ENCODE measurements around the gene ALDH3B2.

The ALDH3B2 gene

GRCh38 chr11:67648796-67649613 lies 25.4 kb downstream of the ALDH3B2 start:
- peak overlapping the region; percentile 61 to 82 for H3K4me3 ChIP-seq (ENCODE audit: low read depth in 1 of 2, low read length in 2 of 2)
- H3K9ac ChIP-seq (ENCODE audit: low read depth in 1 of 2, low read length in 2 of 2), result no peak overlapping the region
- peaks cover 0 to 3% of the 10 kb centered on the region in 2 donors for H3K36me3 ChIP-seq (ENCODE audit: control insufficient read depth in 1 of 2, insufficient read depth in 2 of 2, low read length in 2 of 2)
- peaks cover 36 to 53% of the 10 kb centered on the region in 2 donors for H3K4me1 ChIP-seq (ENCODE audit: control insufficient read depth in 1 of 2, insufficient read depth in 2 of 2, low read length in 2 of 2)
- no peaks in the 10 kb centered on the region for H3K27me3 ChIP-seq (ENCODE audit: control insufficient read depth in 1 of 2, insufficient read depth in 2 of 2, low read length in 2 of 2)
- H3K27ac ChIP-seq (ENCODE audit: low read depth, low read length), result no peak overlapping the region
- H3K9me3 ChIP-seq (ENCODE audit: control insufficient read depth in 1 of 2, low read length in 2 of 2), result no peaks in the 10 kb centered on the region

DNA sequence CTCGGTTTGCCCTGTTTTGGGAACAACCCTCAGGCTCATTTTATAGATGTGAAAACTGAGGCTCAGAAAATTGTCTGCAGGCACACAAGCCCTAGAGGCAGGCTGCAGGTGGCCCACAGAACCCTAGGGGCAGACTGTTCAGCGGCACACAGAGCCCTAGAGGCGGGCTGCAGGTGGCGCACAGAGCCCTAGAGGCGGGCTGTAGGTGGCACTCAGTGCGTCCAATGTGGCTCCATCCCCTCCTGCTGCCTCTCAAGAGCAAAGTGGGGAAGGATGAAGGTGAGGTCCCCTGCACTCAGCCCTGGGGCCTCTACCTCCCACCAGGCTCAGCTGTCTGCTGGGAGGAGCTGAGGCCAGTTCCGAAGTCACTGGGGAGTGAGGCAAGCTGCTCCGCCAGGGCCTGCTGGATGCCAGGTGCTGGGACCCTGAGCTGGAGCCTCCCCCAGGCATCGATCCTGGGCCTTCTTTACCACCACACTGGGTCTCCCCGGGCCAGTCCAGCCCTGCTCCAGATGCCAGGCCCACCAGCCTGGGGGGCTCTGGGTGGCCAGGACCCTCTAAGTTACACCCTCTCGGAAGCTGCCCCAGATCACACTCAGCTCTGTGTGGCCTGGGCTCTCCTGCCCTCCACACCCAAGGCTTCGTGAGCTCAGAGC lies 26.2 kb downstream of the ALDH3B2 start:
- H3K27ac ChIP-seq (ENCODE audit: low read depth, low read length), result no peak overlapping the region
- H3K9ac ChIP-seq (ENCODE audit: low read depth in 1 of 2, low read length in 2 of 2), result no peak overlapping the region
- no peaks in the 10 kb centered on the region for H3K9me3 ChIP-seq (ENCODE audit: control insufficient read depth in 1 of 2, low read length in 2 of 2)
- H3K36me3 ChIP-seq (ENCODE audit: control insufficient read depth in 1 of 2, insufficient read depth in 2 of 2, low read length in 2 of 2), result peaks cover 0 to 3% of the 10 kb centered on the region in 2 donors
- peaks cover 36 to 53% of the 10 kb centered on the region in 2 donors for H3K4me1 ChIP-seq (ENCODE audit: control insufficient read depth in 1 of 2, insufficient read depth in 2 of 2, low read length in 2 of 2)
- H3K4me3 ChIP-seq (ENCODE audit: low read depth in 1 of 2, low read length in 2 of 2), result peak overlapping the region in 1 of 2 donors; percentile 1
- no peaks in the 10 kb centered on the region for H3K27me3 ChIP-seq (ENCODE audit: control insufficient read depth in 1 of 2, insufficient read depth in 2 of 2, low read length in 2 of 2)

DNA sequence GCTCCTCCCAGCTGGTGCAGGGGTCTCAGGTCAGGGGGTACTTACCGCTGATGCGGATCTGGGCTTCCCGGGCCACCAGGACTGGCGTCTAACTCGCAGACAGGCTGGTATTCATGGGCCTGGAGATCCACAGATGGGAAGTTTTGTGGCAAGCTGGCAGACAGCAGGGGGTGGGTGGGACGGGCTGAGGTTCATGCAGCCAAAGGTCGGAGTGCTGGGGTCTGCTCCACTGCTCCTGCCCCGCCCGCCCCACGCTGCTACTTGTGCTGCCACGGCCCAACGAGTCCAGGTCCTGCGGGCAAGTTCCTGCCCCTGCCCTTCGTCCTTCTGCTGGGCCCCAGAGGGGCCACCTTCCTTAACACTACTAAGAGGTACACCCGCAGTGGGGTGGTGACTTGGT lies 27.0 kb downstream of the ALDH3B2 start:
- Histone ChIP-seq H3K9me3 (ENCODE audit: control insufficient read depth in 1 of 2, low read length in 2 of 2) (no peaks in the 10 kb centered on the region), H3K27me3 (ENCODE audit: control insufficient read depth in 1 of 2, insufficient read depth in 2 of 2, low read length in 2 of 2) (no peaks in the 10 kb centered on the region), H3K27ac (ENCODE audit: low read depth, low read length) (no peak overlapping the region), H3K4me3 (ENCODE audit: low read depth in 1 of 2, low read length in 2 of 2) (peak overlapping the region; percentile 48 to 50), H3K9ac (ENCODE audit: low read depth in 1 of 2, low read length in 2 of 2) (peak overlapping the region in 1 of 2 donors; percentile 52), H3K36me3 (ENCODE audit: control insufficient read depth in 1 of 2, insufficient read depth in 2 of 2, low read length in 2 of 2) (peaks cover 0 to 3% of the 10 kb centered on the region in 2 donors), H3K4me1 (ENCODE audit: control insufficient read depth in 1 of 2, insufficient read depth in 2 of 2, low read length in 2 of 2) (peaks cover 36 to 49% of the 10 kb centered on the region in 2 donors)

DNA sequence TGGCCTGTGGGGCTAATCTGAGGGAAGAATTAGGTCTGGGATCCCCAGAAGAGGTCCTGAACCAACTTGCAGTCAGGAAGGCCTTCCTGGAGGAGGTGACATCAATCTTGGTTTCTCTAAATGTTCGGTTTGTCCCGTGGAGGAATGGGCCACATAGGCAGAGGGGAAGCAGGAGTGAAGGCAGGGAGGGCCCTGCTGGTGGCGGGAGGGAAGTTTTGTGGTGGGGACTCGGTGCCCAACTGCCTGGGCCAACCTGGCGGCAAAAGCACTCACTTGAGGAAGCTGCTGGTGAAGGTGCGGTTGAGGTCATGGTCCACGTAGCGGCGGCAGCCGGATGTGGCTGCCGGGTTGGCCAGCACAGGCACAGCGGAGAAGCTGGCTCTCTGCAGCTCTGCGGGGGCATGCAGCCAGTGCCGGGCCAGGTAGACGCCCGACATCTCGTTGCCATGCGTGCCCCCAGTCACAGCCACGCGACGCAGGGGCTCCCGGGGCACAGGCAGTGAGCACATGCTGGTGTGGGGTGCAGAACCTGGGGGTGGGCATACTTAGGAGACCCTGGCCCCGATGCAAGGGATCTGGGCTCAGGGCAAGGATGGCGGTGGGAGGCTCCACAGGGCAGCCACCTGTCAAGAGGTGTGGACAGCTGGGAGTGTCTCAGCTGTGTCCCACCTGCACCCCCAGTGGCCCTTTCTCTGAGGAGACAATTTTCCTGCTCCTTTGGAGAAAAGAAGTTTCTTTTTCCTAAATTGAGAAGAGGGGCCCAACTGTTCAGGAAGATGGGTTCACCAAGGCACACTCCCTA lies 27.7 kb downstream of the ALDH3B2 start:
- H3K27me3 ChIP-seq (ENCODE audit: control insufficient read depth in 1 of 2, insufficient read depth in 2 of 2, low read length in 2 of 2), result no peaks in the 10 kb centered on the region
- H3K9ac ChIP-seq (ENCODE audit: low read depth in 1 of 2, low read length in 2 of 2), result peak overlapping the region; percentile 22 to 52
- H3K27ac ChIP-seq (ENCODE audit: low read depth, low read length), result no peak overlapping the region
- peaks cover 0 to 3% of the 10 kb centered on the region in 2 donors for H3K36me3 ChIP-seq (ENCODE audit: control insufficient read depth in 1 of 2, insufficient read depth in 2 of 2, low read length in 2 of 2)
- H3K4me3 ChIP-seq (ENCODE audit: low read depth in 1 of 2, low read length in 2 of 2), result peak overlapping the region; percentile 48 to 50
- H3K9me3 ChIP-seq (ENCODE audit: control insufficient read depth in 1 of 2, low read length in 2 of 2), result no peaks in the 10 kb centered on the region
- H3K4me1 ChIP-seq (ENCODE audit: control insufficient read depth in 1 of 2, insufficient read depth in 2 of 2, low read length in 2 of 2), result peaks cover 36 to 46% of the 10 kb centered on the region in 2 donors

DNA sequence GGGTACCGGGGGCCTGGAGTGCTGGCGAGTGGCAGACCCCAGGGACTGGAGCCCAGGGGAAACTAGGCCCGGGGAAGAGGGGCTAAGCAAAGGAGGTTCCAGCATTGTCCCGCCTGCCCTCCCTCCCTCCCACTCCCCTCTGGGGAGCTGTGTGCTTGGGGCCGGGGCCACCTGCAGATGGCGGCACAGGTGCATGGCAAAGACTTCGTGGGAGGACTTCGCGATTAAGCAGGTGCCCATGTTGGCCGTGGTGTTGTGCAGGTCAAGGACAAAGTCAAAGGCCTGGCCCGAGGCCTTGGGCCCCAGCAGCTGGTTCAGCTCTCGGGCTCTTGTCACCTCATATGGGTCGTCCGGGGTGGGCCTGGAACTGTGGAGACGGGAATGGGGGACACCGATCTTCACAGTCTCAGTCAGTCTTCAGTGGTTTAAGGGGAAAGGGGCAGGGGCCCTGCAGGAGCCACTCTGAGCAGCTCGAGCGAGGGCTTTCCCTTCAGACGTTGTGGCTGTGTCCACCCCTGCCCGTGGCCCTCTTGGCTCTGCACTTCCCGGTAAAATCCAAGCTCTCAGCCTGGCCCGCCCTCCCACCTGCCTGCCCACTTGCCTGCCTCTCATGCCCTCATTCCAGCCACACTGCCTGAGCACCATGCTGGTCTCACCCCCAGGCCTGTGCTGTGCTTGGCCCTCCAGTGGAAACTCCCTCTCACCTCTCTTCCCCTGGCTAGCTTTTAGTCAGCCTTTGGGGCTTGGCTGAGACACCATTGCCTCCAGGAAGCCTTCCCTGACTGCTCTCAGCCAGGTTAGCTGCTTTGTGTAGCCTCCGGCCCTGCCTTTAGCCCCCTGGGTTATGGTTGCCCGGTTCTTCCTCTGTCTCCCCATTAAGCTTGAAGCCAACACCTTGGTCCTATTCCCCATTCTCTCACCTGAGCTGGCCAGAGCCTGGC lies 28.6 kb downstream of the ALDH3B2 start:
- Histone ChIP-seq H3K4me1 (ENCODE audit: control insufficient read depth in 1 of 2, insufficient read depth in 2 of 2, low read length in 2 of 2) (peaks cover 36 to 46% of the 10 kb centered on the region in 2 donors), H3K36me3 (ENCODE audit: control insufficient read depth in 1 of 2, insufficient read depth in 2 of 2, low read length in 2 of 2) (peaks cover 0 to 3% of the 10 kb centered on the region in 2 donors), H3K9ac (ENCODE audit: low read depth in 1 of 2, low read length in 2 of 2) (peak overlapping the region; percentile 22 to 40), H3K27ac (ENCODE audit: low read depth, low read length) (no peak overlapping the region), H3K4me3 (ENCODE audit: low read depth in 1 of 2, low read length in 2 of 2) (peak overlapping the region; percentile 48 to 50), H3K9me3 (ENCODE audit: control insufficient read depth in 1 of 2, low read length in 2 of 2) (no peaks in the 10 kb centered on the region), H3K27me3 (ENCODE audit: control insufficient read depth in 1 of 2, insufficient read depth in 2 of 2, low read length in 2 of 2) (no peaks in the 10 kb centered on the region)

DNA sequence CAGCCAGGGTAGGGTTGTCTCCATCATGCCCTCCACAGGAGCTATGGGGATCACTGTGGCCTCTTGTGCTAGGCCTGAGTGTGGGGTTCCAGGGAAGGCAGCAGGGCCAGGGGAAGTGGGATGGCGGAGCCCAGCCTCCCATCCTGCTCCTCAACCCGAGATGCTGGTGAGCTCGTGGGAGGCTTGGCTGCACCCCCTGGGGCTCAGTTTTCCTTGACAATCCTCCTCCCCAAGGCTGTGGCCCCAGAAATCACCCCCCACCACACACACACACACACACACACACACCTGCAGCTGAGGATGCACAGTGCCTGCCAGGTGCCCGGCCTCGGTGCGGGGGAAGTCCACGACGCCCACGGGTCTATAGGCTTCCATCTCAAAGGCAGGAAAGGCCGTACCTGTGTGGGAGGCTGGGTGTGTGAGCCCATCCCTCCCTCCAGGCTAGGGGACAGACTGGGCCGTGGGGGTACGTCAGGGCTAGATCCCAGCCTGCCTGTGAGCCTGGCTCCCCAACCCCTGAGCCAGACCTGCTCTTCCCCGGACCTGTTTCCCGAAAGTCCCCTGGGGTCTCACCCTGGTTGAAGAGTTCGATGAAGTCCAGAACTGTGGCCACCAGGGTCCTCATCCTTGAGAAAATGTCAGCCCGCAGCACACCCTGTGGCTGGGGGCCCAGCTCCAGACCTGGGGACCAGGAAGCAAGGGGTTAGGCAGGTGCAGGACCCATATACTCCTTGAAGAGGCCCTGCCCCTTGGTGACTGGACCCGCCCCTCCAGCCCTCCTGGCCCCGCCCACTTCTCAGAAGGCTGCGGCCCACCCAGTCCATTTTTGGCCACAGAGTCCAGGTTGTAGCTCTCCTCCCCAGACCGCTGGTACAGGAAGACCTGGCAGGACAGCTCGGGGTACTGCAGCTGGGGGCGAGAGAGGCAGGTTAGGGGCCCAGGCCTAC lies 29.7 kb downstream of the ALDH3B2 start:
- no peak overlapping the region for H3K9ac ChIP-seq (ENCODE audit: low read depth in 1 of 2, low read length in 2 of 2)
- no peak overlapping the region for H3K4me3 ChIP-seq (ENCODE audit: low read depth in 1 of 2, low read length in 2 of 2)
- peaks cover 29 to 40% of the 10 kb centered on the region in 2 donors for H3K4me1 ChIP-seq (ENCODE audit: control insufficient read depth in 1 of 2, insufficient read depth in 2 of 2, low read length in 2 of 2)
- H3K27ac ChIP-seq (ENCODE audit: low read depth, low read length), result no peak overlapping the region
- H3K27me3 ChIP-seq (ENCODE audit: control insufficient read depth in 1 of 2, insufficient read depth in 2 of 2, low read length in 2 of 2), result no peaks in the 10 kb centered on the region
- peaks cover 0 to 3% of the 10 kb centered on the region in 2 donors for H3K36me3 ChIP-seq (ENCODE audit: control insufficient read depth in 1 of 2, insufficient read depth in 2 of 2, low read length in 2 of 2)
- H3K9me3 ChIP-seq (ENCODE audit: control insufficient read depth in 1 of 2, low read length in 2 of 2), result no peaks in the 10 kb centered on the region

DNA sequence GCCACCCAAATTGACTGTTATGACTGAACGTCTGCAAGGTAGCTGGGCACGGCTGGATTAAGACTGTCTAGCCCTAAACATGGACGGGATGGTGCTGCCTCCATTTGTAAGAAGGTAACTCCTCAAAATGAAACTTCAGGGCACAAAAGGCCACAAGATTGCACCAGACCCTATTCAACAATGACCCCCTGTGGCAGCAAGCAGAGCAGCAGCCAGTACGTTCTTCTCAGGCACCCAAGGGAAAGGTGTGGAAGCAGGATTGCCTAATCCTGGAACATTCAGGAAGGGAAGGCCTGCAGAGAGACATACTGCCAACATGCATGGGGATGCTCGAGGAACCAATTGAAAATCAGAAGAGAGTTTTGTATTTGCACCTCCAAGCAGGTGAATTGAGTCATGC lies 30.4 kb downstream of the ALDH3B2 start:
- peaks cover 22 to 33% of the 10 kb centered on the region in 2 donors for H3K4me1 ChIP-seq (ENCODE audit: control insufficient read depth in 1 of 2, insufficient read depth in 2 of 2, low read length in 2 of 2)
- no peak overlapping the region for H3K27ac ChIP-seq (ENCODE audit: low read depth, low read length)
- no peaks in the 10 kb centered on the region for H3K27me3 ChIP-seq (ENCODE audit: control insufficient read depth in 1 of 2, insufficient read depth in 2 of 2, low read length in 2 of 2)
- no peaks in the 10 kb centered on the region for H3K36me3 ChIP-seq (ENCODE audit: control insufficient read depth in 1 of 2, insufficient read depth in 2 of 2, low read length in 2 of 2)
- H3K9ac ChIP-seq (ENCODE audit: low read depth in 1 of 2, low read length in 2 of 2), result no peak overlapping the region
- H3K9me3 ChIP-seq (ENCODE audit: control insufficient read depth in 1 of 2, low read length in 2 of 2), result no peaks in the 10 kb centered on the region
- no peak overlapping the region for H3K4me3 ChIP-seq (ENCODE audit: low read depth in 1 of 2, low read length in 2 of 2)

DNA sequence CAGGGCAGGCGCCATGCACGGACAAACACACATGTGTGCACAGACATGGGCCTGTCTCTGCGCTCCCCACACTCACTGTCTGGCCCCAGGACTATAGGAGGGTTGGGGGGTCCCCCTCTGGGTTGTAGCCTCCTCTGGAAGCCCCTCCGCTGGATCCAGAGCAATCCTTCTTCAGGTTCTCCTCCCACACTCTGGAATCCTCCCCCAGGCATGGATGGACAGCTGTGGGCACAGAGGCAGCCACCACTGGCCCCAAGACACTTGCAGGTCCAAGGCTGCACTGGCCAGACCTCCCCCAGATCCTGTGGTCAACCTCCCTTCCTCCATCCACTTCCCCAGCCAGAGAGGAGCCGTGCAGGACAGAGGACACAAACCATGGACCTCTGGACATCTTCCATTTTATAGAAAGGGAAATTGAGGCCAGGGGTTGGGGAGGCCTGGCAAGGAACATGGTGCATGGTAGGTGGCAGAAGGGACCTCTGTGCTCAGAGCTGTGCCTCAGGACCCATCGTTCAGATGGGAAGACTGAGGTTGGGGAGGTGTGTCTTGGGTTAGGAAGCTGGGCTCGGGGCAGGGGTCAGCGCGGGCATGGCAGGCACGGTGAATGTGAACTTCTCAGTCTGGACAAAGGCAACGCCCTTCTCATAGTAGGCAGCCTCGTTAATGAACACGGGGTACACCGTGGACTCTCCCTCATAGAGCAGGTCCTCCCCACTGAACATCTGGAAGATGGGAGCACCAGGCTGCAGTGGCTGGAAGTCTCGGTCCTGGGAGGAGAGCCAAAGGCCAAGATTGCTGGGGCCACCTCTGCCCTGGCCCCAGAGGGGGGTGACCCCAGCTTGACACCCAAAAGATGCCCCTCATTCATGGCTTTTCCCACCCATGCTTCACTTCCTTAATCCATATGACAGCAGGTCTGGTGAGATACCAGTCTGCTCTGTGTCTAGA lies 32.0 kb downstream of the ALDH3B2 start:
- H3K27ac ChIP-seq (ENCODE audit: low read depth, low read length), result no peak overlapping the region
- H3K9me3 ChIP-seq (ENCODE audit: control insufficient read depth in 1 of 2, low read length in 2 of 2), result no peaks in the 10 kb centered on the region
- peaks cover 15 to 19% of the 10 kb centered on the region in 2 donors for H3K4me1 ChIP-seq (ENCODE audit: control insufficient read depth in 1 of 2, insufficient read depth in 2 of 2, low read length in 2 of 2)
- no peak overlapping the region for H3K4me3 ChIP-seq (ENCODE audit: low read depth in 1 of 2, low read length in 2 of 2)
- H3K27me3 ChIP-seq (ENCODE audit: control insufficient read depth in 1 of 2, insufficient read depth in 2 of 2, low read length in 2 of 2), result no peaks in the 10 kb centered on the region
- H3K9ac ChIP-seq (ENCODE audit: low read depth in 1 of 2, low read length in 2 of 2), result no peak overlapping the region
- no peaks in the 10 kb centered on the region for H3K36me3 ChIP-seq (ENCODE audit: control insufficient read depth in 1 of 2, insufficient read depth in 2 of 2, low read length in 2 of 2)
